ENCODE results near the gene MYO1E. TPM values are rescaled to one million over a fixed set of nuclear protein-coding genes. Genes with fewer than 3 reads are reported as not detected.
"Not testable (repeated sequence)": the region's sequence is repeated elsewhere in the genome, so short reads cannot be mapped to it uniquely, and the experiment has no call there.

MYO1E gene
- total RNA-seq, 1 experiment from 2014 or later: 34.0 TPM

- Histone ChIP-seq H3K4me3 (ENCODE audit: insufficient read depth, low read depth, low read length) (no peak overlapping the region), H3K27me3 (ENCODE audit: control insufficient read depth, insufficient read depth, low read length) (no peaks in the 10 kb centered on the region), H3K36me3 (replicated peaks; ENCODE audit: control insufficient read depth, insufficient read depth, low read length) (no peaks in the 10 kb centered on the region)
- DNase-seq: no peak
These were observed 81.5 kb downstream of the MYO1E start for GRCh38 chr15:59291213-59291549.

GRCh38 chr15:59290295-59291212, 82.1 kb downstream of the MYO1E start:
- Histone ChIP-seq H3K36me3 (replicated peaks; ENCODE audit: control insufficient read depth, insufficient read depth, low read length) (no peaks in the 10 kb centered on the region), H3K4me3 (ENCODE audit: insufficient read depth, low read depth, low read length) (no peak overlapping the region), H3K27me3 (ENCODE audit: control insufficient read depth, insufficient read depth, low read length) (no peaks in the 10 kb centered on the region)
- no peak for DNase-seq

GRCh38 chr15:59289574-59289973, 83.1 kb downstream of the MYO1E start:
- Histone ChIP-seq H3K27me3 (ENCODE audit: control insufficient read depth, insufficient read depth, low read length) (no peaks in the 10 kb centered on the region), H3K36me3 (replicated peaks; ENCODE audit: control insufficient read depth, insufficient read depth, low read length) (no peaks in the 10 kb centered on the region), H3K4me3 (ENCODE audit: insufficient read depth, low read depth, low read length) (no peak overlapping the region)
- DNase-seq: no peak

- DNase-seq: peak; percentile 51
- no peak overlapping the region for H3K4me3 ChIP-seq (ENCODE audit: insufficient read depth, low read depth, low read length)
- H3K36me3 ChIP-seq (replicated peaks; ENCODE audit: control insufficient read depth, insufficient read depth, low read length): no peaks in the 10 kb centered on the region
- no peaks in the 10 kb centered on the region for H3K27me3 ChIP-seq (ENCODE audit: control insufficient read depth, insufficient read depth, low read length)
These were observed 88.8 kb downstream of the MYO1E start for GRCh38 chr15:59283717-59284391.

- H3K4me3 ChIP-seq (ENCODE audit: insufficient read depth, low read depth, low read length): no peak overlapping the region
- no peaks in the 10 kb centered on the region for H3K36me3 ChIP-seq (replicated peaks; ENCODE audit: control insufficient read depth, insufficient read depth, low read length)
- DNase-seq: peak; percentile 27
- H3K27me3 ChIP-seq (ENCODE audit: control insufficient read depth, insufficient read depth, low read length): no peaks in the 10 kb centered on the region
These were observed 89.9 kb downstream of the MYO1E start for GRCh38 chr15:59282515-59283337.

- no peak for DNase-seq
- Histone ChIP-seq H3K4me3 (ENCODE audit: insufficient read depth, low read depth, low read length) (no peak overlapping the region), H3K27me3 (ENCODE audit: control insufficient read depth, insufficient read depth, low read length) (no peaks in the 10 kb centered on the region), H3K36me3 (replicated peaks; ENCODE audit: control insufficient read depth, insufficient read depth, low read length) (no peaks in the 10 kb centered on the region)
These were observed 91.0 kb downstream of the MYO1E start for GRCh38 chr15:59281699-59282098.

GRCh38 chr15:59280855-59281254, 91.8 kb downstream of the MYO1E start:
- Histone ChIP-seq H3K36me3 (replicated peaks; ENCODE audit: control insufficient read depth, insufficient read depth, low read length) (no peaks in the 10 kb centered on the region), H3K4me3 (ENCODE audit: insufficient read depth, low read depth, low read length) (no peak overlapping the region), H3K27me3 (ENCODE audit: control insufficient read depth, insufficient read depth, low read length) (no peaks in the 10 kb centered on the region)
- DNase-seq: no peak

GRCh38 chr15:59280292-59280691, 92.4 kb downstream of the MYO1E start:
- H3K4me3 ChIP-seq (ENCODE audit: insufficient read depth, low read depth, low read length); H3K27me3 ChIP-seq (ENCODE audit: control insufficient read depth, insufficient read depth, low read length); DNase-seq; H3K36me3 ChIP-seq (replicated peaks; ENCODE audit: control insufficient read depth, insufficient read depth, low read length): not testable (repeated sequence)

GRCh38 chr15:59279023-59279422, 93.6 kb downstream of the MYO1E start:
- no peak for DNase-seq
- H3K36me3 ChIP-seq (replicated peaks; ENCODE audit: control insufficient read depth, insufficient read depth, low read length): no peaks in the 10 kb centered on the region
- H3K27me3 ChIP-seq (ENCODE audit: control insufficient read depth, insufficient read depth, low read length): no peaks in the 10 kb centered on the region
- H3K4me3 ChIP-seq (ENCODE audit: insufficient read depth, low read depth, low read length): no peak overlapping the region

GRCh38 chr15:59278120-59278519, 94.6 kb downstream of the MYO1E start:
- Histone ChIP-seq H3K36me3 (replicated peaks; ENCODE audit: control insufficient read depth, insufficient read depth, low read length) (no peaks in the 10 kb centered on the region), H3K27me3 (ENCODE audit: control insufficient read depth, insufficient read depth, low read length) (no peaks in the 10 kb centered on the region), H3K4me3 (ENCODE audit: insufficient read depth, low read depth, low read length) (no peak overlapping the region)
- DNase-seq: no peak

GRCh38 chr15:59276225-59277178, 96.2 kb downstream of the MYO1E start:
- Histone ChIP-seq H3K27me3 (ENCODE audit: control insufficient read depth, insufficient read depth, low read length) (no peaks in the 10 kb centered on the region), H3K4me3 (ENCODE audit: insufficient read depth, low read depth, low read length) (no peak overlapping the region), H3K36me3 (replicated peaks; ENCODE audit: control insufficient read depth, insufficient read depth, low read length) (no peaks in the 10 kb centered on the region)
- DNase-seq: no peak

GRCh38 chr15:59274126-59274970, 98.3 kb downstream of the MYO1E start:
- no peaks in the 10 kb centered on the region for H3K27me3 ChIP-seq (ENCODE audit: control insufficient read depth, insufficient read depth, low read length)
- H3K4me3 ChIP-seq (ENCODE audit: insufficient read depth, low read depth, low read length): no peak overlapping the region
- no peaks in the 10 kb centered on the region for H3K36me3 ChIP-seq (replicated peaks; ENCODE audit: control insufficient read depth, insufficient read depth, low read length)
- no peak for DNase-seq

GRCh38 chr15:59273234-59273633, 99.4 kb downstream of the MYO1E start:
- H3K4me3 ChIP-seq (ENCODE audit: insufficient read depth, low read depth, low read length): no peak overlapping the region
- no peak for DNase-seq
- no peaks in the 10 kb centered on the region for H3K36me3 ChIP-seq (replicated peaks; ENCODE audit: control insufficient read depth, insufficient read depth, low read length)
- no peaks in the 10 kb centered on the region for H3K27me3 ChIP-seq (ENCODE audit: control insufficient read depth, insufficient read depth, low read length)
